ENCODE results near the gene TUBD1.

Gene TUBD1

GRCh38 chr17:59814276-59814675, 78.5 kb downstream of the TUBD1 start:
- DNase-seq: no peak
- no peak overlapping the region for H3K27ac ChIP-seq
- no peak overlapping the region for H3K4me3 ChIP-seq
- no peaks in the 10 kb centered on the region for H3K27me3 ChIP-seq
- H3K9me3 ChIP-seq: no peaks in the 10 kb centered on the region
- intact Hi-C loops (cut with DNase I; ENCODE audit: low total_unique reads): no loop called here
- H3K36me3 ChIP-seq: peaks cover 0 to 22% (median under 1%) of the 10 kb centered on the region in 3 donors
- no peaks in the 10 kb centered on the region for H3K4me1 ChIP-seq
- TF ChIP-seq CTCF (IDR thresholded peaks at IDR 0.05): no peak

GRCh38 chr17:59812139-59812538, 80.6 kb downstream of the TUBD1 start:
- H3K4me1 ChIP-seq: peaks cover 0 to 18% (median 0%) of the 10 kb centered on the region in 4 donors
- no peaks in the 10 kb centered on the region for H3K27me3 ChIP-seq
- no peak overlapping the region for H3K27ac ChIP-seq
- H3K9me3 ChIP-seq: no peaks in the 10 kb centered on the region
- H3K36me3 ChIP-seq: peaks cover 0 to 12% (median 0%) of the 10 kb centered on the region in 3 donors
- no peak overlapping the region for H3K4me3 ChIP-seq
- intact Hi-C loops (cut with DNase I; ENCODE audit: low total_unique reads): no loop called here
- no peak for TF ChIP-seq CTCF (IDR thresholded peaks at IDR 0.05)
- no peak for DNase-seq

GRCh38 chr17:59811209-59811608, 81.5 kb downstream of the TUBD1 start:
- DNase-seq: no peak
- Histone ChIP-seq H3K9me3 (no peaks in the 10 kb centered on the region), H3K27me3 (no peaks in the 10 kb centered on the region), H3K27ac (no peak overlapping the region), H3K36me3 (peaks cover 0 to 12% (median 0%) of the 10 kb centered on the region in 3 donors), H3K4me1 (peaks cover 0 to 22% (median 0%) of the 10 kb centered on the region in 4 donors), H3K4me3 (no peak overlapping the region)
- TF ChIP-seq CTCF (IDR thresholded peaks at IDR 0.05): no peak
- intact Hi-C loops (cut with DNase I; ENCODE audit: low total_unique reads): no loop called here

- peaks cover 0 to 12% (median 0%) of the 10 kb centered on the region in 3 donors for H3K36me3 ChIP-seq
- DNase-seq: no peak
- H3K27me3 ChIP-seq: no peaks in the 10 kb centered on the region
- peaks cover 0 to 24% (median 0%) of the 10 kb centered on the region in 4 donors for H3K4me1 ChIP-seq
- H3K27ac ChIP-seq: no peak overlapping the region
- H3K9me3 ChIP-seq: no peaks in the 10 kb centered on the region
- H3K4me3 ChIP-seq: no peak overlapping the region
- intact Hi-C loops (cut with DNase I; ENCODE audit: low total_unique reads): no loop called here
- TF ChIP-seq CTCF (IDR thresholded peaks at IDR 0.05): no peak
Measured at GRCh38 chr17:59810894-59811153, 81.9 kb downstream of the TUBD1 start.
